HG03039 (cell line): ENCODE data around the gene HIPK3.
"Not testable (repeated sequence)": the region's sequence is repeated elsewhere in the genome, so short reads cannot be mapped to it uniquely, and the experiment has no call there.

Experiments used
- ATAC-seq: cut with Tn5 transposase; IDR thresholded peaks from one replicate; pipeline ENCODE4 v1.9.1; 2021; ENCODE audit warnings: mild to moderate bottlenecking, moderate library complexity; ENCODE audit not compliant: unreplicated experiment

The HIPK3 gene

GRCh38 chr11:33296695-33297094, 39.5 kb downstream of the HIPK3 start:
- no peak for ATAC-seq

GRCh38 chr11:33303541-33303940, 46.4 kb downstream of the HIPK3 start:
- ATAC-seq: no peak

GRCh38 chr11:33306821-33307220, 49.6 kb downstream of the HIPK3 start:
- ATAC-seq: not testable (repeated sequence)

GRCh38 chr11:33307984-33308383, 50.8 kb downstream of the HIPK3 start:
- no peak for ATAC-seq

- ATAC-seq: no peak
These were observed 51.9 kb downstream of the HIPK3 start for GRCh38 chr11:33309118-33309517.

- ATAC-seq: no peak
These were observed 53.7 kb downstream of the HIPK3 start for GRCh38 chr11:33310720-33311500.

GRCh38 chr11:33311680-33312079, 54.5 kb downstream of the HIPK3 start:
- ATAC-seq: no peak

- no peak for ATAC-seq
These were observed 58.6 kb downstream of the HIPK3 start for GRCh38 chr11:33315822-33316221.

GRCh38 chr11:33317662-33318061, 60.5 kb downstream of the HIPK3 start:
- ATAC-seq: no peak

- ATAC-seq: no peak
These were observed 63.0 kb downstream of the HIPK3 start for GRCh38 chr11:33320016-33320813.

- ATAC-seq: no peak
These were observed 63.7 kb downstream of the HIPK3 start for GRCh38 chr11:33320814-33321330.

GRCh38 chr11:33321422-33321821, 64.2 kb downstream of the HIPK3 start:
- ATAC-seq: no peak

- no peak for ATAC-seq
These were observed 66.2 kb downstream of the HIPK3 start for GRCh38 chr11:33323421-33323820.

GRCh38 chr11:33324302-33324985, 67.3 kb downstream of the HIPK3 start:
- no peak for ATAC-seq

- ATAC-seq: no peak
These were observed 68.3 kb downstream of the HIPK3 start for GRCh38 chr11:33325451-33325850.

GRCh38 chr11:33329705-33330329, 72.6 kb downstream of the HIPK3 start:
- ATAC-seq: no peak

GRCh38 chr11:33333816-33334215, 76.6 kb downstream of the HIPK3 start:
- no peak for ATAC-seq

- ATAC-seq: no peak
These were observed 77.4 kb downstream of the HIPK3 start for GRCh38 chr11:33334627-33335026.

GRCh38 chr11:33339247-33339646, 82.1 kb downstream of the HIPK3 start:
- no peak for ATAC-seq

GRCh38 chr11:33344611-33345010, 87.4 kb downstream of the HIPK3 start:
- no peak for ATAC-seq
